HG03354 (cell line): ENCODE data around the gene RALGAPA2.

ENCODE experiments used
- ATAC-seq: cut with Tn5 transposase; IDR thresholded peaks from one replicate; pipeline ENCODE4 v1.9.1; 2021; ENCODE audit warnings: mild to moderate bottlenecking; ENCODE audit not compliant: unreplicated experiment, poor library complexity, severe bottlenecking

The RALGAPA2 gene

DNA sequence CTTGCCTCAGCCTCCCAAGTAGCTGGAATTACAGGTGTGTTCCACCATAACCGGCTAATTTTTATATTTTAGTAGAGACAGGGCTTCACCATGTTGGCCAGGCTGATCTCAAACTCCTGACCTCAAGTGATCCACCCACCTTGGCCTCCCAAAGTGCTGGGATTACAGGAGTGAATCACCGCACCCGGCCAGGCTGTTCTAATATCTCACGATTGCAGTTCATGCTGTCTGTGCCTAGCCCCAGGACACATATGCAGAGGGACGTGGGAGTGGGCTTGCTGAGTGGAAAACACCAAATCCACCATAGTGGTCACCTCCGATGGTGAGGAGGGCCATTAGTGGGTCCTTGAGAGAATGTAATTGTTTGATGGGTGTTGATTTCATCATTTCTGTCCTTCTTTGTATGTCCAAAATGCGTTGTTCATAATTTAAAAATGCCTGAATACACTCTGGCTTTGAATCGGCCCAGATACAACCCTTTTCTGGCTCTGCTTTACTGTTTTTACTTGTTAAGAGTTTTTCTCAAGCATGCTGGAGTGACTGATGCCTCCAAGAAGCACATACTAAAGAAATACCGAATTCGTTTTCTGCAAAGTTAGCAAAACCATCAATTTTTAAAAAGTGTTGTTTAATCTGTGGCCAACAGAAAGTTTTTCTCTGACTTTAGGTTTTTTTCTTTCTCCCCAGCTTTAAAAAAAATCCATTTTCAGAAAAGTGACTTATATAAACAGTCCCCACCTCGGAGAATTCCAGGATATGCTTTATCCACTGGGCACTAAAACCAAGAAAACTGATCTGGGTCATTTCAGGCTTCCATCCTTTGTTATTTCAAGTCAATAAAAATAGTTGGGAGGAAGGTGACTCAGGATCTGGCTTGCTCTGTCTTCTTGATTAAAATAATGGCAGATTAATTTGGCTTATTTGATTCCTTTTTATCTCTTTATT lies 18.8 kb upstream of the RALGAPA2 start:
- ATAC-seq: no peak

DNA sequence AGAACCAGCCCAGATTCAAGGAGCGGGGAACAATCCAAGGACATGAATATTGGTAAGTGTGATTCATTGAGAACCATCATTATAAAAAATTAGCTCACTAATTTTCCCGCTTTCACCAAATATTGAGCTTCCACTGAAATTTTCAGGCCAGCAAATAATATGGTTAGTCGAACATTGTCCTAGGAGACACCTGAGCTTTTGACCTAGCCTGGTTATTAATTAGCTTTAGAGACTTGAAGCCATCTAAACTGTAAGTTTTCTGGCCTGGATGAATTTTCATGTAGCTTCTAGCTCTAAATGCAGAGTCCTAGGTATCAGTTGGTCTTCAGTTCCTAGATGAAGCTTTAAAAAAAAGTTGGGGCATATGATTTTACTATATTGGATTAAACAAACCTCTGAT lies 17.1 kb upstream of the RALGAPA2 start:
- no peak for ATAC-seq

DNA sequence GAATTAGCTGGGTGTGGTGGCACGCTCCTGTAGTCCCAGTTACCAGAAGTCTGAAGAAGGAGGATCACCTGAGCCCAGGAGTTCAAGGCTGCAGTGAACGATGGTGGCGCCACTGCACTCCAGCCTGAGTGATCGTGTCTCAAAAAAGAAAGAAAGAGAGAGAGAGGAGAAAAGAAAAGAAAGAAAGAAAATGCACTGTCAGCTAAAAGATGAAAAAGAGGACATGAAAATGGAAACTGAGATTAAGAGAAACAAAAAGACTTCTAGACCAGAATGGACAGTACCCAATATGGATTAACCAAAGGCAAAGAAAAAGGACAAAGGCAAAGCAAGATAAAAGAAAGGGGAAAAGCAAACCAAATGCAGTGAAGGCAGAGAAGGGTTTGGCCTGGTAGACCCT lies 9.0 kb upstream of the RALGAPA2 start:
- no peak for ATAC-seq

DNA sequence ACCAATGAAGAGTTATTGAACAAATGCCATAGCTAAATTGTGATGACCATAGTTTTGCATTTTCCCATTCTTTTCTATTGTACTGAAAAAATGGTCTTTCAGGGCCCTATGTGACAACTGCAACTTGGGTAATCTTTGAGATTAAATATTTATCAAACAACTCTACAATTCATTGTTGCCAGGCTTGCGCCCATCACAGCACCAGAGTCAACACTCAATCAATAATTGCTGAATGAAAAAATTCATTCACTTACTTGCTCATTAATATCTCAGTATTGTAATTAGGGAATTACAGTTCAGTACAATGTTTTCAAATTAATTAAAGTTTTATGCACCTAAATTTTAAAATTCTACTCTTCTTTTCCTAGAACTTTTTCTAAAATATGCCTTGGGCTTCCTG lies 7.7 kb upstream of the RALGAPA2 start:
- no peak for ATAC-seq

DNA sequence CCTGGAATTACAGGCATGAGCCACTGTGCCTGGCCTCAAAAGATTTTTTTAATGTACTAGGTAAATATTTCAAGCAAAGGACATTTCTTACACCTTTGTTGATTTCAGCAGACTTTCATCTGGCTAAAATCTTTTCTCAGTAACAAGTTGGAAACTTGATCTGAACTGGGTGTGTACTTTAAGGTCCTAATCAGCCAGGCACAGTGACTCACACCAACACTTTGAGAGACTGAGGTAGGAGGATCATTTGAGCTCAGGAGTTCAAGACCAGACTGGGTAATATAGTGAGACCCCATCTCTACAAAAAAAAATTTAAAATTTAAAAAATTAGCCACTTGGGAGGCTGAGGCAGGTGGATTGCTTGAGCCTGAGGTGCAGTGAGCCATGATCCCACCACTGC lies 7.0 kb upstream of the RALGAPA2 start:
- no peak for ATAC-seq

DNA sequence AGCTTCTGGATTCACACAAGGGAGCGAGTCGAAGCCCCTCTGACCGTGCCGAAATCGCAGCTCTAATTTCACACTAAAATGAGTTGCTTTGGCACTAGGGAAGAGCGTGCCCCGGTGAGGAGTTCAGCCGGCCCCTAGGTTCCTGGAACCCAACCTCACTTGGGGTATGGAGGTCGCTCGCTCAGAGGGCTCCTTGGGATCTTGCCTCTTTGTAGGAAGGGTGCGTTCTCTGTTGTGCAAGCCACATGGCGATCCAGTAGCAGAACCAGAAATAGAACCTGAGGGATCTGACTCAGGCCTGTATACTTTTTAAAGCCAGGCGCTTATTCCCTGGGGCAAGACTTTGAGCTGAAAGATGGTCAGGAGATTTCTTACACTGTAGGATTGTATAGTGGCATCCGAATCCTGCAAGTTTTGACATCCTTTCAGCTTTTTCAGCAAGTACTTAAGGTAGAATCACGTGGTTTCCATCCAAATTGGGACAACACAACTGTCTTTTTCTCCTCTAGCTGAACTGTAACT lies 861 bp upstream of the RALGAPA2 start:
- no peak for ATAC-seq

DNA sequence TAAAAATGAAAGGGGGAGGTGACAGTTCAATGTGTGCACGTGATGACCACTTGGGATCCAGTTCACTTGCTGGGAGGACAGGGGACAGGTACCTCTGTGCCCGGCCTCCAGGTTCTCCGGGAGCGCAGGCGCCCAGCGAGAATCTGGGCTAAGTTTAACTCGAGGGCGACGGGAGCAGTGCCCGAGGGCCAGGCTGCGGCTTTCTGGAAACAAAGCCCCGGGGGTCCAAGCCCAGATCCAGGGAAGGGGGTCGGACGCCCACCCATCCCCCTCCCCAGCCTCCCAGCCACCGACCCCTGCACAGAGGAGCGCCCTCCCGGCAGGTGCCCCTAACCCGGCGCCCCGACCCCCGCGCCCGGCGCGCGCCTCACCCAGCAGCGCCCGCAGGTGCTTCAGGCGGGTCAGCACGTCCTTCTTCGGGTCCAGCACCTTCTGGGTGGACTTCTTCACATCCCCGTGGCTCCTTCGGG lies 405 bp downstream of the RALGAPA2 start:
- ATAC-seq: no peak

DNA sequence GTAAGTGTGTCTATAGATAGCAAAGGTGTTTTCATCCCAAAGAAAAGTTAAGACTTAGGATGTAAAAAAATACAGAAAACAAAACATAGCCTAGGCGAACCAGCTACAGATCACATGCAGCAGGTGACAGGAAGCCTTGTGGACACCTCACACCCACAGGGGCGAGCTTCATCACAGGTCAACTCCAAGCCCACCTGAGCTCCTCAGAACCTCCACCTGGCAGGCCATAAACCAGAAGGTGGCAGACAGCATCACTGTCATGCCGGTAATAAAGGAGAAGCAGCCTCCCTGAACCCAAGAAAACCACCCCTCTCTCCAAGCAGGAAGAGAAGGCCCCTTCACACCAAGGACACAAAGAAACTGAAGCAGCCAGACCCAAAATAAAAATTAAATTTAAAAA lies 1.0 kb downstream of the RALGAPA2 start:
- no peak for ATAC-seq

DNA sequence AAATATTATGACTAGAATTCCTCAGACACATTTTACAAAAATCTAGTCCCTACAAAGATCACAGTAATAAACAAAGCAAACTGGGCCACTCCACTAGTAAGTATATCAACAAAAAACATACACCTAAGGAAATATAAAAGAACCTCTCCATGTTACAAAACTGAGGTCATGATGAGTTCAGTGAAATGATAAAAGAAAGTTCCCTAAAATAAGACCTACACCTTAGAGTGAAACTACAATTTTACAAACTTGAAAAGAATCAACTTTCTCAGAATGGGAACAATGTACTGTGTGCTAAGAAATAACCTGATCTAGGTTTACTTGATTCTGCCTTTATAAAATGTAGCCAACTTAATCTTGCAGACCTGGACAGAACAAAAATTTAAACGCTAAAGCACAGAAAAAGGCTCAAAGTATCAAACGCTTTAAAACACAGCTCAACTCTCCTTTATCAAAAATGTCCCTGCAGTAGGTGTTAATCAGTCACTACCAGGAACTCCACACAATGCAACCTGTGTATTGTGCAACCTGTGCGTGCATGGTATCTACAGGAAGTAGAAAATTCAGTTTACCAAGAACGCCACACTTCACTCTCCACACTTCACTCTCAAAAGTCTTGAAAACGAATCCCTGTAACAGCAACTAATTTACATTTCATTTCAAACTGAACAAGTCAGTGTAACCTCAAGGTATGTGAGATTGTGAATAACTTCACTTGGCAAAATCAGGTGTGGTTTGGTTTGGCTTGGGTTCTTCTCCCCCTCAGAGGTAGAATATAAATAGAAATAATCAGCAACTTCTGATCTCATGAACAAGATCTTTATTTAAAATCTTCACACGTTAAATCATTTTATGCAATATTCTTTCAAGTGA lies 1.8 kb downstream of the RALGAPA2 start:
- ATAC-seq: peak; percentile 35

DNA sequence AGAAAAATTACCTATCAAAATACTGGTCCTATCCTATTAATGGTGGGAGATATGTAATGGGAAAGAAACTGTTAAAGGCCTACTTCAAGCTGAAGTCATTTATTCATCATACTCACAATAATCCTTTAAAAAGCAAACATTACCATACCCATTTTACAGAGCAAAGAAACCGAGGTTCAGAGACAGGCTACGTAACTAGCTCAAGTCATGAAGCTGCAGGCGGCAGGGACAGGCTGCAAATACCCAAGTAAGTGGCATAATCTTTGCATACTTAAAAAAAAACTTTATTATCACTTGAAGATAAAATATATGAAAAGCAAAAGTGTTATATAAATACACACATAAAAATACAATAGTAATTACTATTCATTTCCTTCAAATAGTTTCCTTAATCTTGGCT lies 2.6 kb downstream of the RALGAPA2 start:
- ATAC-seq: no peak

DNA sequence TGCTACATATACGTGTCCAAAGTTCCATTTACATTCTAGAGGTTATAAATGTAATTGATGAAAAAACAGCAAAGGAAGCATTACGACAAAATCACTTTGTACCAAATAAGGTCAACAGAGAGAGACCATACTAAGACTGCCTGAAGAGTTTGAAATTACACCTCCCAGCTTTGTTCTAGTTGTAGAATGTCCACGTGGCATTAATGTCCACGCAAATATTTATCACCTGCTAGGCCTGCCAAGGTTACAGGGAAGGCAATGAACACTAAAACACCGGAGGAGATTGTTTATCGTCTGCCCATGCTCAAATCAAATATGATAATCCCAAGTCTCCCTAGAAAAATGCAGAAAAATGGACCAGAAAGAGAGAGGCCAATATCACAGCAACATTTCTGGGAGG lies 6.2 kb downstream of the RALGAPA2 start:
- no peak for ATAC-seq

DNA sequence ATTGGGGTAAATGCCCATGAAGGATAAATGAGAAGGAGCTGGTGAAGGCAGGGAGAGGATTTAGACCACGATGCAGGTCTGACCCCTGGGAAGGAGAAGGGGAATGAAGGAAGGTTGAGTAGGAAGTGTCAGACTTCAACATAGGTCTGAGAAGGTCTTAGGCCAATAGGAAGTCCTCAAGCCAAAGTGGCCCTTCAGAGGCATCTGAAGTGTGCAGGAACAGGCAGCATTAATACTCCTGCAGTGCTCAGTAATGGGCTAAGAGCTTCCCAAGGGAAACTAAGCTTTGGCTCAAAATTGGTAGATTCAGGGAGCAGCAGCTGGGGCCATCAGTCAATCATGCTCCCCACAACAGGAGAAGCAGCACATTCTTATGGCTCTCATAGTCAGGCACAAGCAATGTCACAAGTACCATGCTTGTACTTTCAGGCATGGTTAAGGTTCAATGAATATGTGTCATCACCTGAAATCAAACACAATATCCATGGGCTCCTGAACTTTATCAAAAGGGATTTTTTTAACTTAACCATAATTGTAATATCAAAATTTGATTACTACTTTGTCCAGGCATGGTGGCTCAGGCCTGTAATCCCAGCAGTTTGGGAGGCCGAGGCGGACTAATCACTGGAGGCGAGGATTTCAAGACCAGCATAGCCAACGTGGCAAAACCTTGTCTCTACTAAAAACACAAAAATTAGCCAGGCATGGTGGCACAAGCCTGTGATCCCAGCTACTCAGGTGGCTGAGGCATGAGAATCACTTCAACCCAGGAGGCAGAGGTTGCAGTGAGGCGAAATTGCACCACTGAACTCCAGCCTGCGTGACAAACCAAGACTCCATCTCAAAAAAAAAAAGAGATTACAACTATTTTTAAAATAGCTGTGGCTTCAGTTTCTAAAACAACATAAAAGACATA lies 9.9 kb downstream of the RALGAPA2 start:
- ATAC-seq: no peak

DNA sequence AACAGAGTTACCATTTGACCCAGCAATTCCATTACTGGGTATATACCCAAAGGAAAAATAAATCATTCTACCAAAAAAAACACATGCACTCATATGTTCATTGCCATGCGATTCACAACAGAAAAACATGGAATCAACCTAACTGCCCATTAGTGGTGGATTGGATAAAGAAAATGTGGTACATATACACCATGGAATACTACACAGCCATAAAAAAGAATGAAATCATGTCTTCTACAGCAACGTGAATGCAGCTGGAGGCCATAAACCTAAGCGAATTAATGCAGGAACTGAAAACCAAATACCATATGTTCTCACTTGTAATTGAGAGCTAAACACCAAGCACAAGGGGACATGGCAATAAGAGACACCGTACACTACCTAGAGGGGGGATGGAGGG lies 12.5 kb downstream of the RALGAPA2 start:
- no peak for ATAC-seq

DNA sequence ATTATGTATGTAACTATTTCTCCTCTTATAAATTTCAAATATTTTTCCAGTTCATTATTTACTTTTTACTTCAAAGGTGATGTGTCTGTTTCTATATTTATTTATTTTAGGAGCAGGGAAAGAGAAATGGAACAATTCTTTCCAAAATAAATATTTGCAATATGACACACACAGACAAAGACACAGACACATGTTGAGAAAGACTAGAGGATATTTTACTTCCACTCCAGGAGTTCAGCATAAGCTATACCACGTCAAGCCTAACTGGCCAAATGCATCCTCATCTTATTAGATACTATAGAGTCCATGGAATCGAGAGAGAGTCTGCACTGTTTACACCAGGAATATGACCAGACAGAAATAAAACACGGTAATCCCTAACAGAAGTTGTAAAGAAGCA lies 13.3 kb downstream of the RALGAPA2 start:
- no peak for ATAC-seq

DNA sequence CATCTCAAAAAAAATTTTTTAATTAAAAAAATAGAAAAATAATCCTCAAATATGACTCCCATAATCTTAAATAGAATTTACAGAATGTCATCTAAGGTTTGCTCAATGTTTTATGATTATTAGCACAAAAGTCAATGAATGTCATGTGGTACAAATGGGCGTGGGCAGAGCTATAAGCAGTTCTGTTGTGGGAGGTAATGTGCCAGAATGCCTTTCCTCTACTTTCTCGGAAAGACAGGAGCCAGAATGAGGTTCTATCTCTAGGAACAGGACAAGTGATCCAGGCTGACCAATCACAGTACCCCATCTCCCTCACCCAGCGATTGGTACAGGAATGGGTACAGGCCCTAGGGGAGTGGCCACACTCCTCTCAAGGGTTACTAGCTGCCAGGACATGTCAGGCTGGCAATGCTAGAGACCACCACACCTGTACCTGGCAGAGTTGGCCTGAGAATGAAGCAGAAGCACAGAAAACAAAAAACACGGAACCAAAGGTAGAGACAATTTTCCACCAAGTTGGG lies 15.1 kb downstream of the RALGAPA2 start:
- no peak for ATAC-seq

DNA sequence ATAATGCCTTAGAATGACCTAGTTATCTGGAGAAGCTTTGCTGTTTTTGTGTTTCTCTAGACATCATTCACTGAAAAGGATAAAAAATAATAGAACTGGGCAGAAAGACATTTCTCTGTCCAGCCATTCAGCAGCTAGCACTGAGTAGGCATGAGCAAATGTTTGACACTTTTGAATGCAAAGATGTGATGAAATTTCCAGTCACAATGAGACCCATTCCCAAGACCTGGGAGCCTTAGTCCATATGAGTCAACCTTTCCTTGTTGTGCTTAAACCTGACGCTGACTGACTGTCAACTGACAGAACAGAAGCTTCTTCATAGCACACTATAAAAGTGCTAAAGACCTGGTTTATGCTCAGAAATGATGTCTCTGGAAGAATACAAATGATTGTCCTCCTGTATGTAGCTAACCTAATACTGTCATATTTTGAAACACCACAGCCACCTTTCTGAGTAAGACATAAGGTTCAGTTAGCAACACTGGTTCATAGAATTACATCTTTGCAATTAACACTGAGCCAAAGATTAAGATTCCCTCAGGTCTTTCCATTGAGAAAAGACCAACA lies 17.1 kb downstream of the RALGAPA2 start:
- ATAC-seq: no peak

DNA sequence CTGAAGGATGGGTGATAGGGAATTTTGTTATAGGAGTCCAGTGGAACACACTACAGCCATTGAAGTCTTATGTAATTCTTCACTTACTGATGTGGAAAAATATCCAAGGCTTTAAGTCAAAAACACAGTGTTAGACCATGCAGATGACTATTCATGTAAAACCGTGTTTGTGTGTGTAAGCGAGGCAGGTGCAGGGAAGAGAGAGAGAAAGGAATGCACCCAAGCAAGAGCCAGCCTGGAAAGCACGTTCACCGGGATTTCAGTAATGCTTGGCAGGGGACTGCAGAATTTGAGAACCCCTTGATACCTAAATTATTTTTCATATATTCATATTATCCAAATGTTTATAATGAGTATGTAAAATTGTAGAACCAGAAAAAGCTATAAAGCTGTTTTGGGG lies 17.9 kb downstream of the RALGAPA2 start:
- ATAC-seq: no peak

DNA sequence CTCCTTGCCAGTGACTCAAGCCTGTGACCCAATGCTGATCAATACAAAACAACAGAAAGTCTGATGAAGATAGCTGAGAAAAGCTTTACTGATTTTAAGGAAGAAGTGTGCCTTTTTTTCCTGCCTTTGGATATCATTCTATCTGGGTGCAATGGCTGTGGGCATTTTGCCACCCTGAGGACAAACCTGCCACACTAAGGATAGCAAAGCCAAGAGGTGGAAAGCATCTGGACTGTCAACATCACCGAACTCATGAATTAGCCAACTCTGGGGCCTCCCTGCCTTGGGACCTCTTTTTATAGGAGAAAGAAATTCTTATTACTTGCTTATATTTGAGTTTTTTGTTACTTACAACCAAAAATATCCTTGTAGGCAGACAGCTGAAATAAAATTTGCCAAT lies 19.9 kb downstream of the RALGAPA2 start:
- ATAC-seq: no peak
